ENCODE data around the gene GPATCH8.

The GPATCH8 gene

DNA sequence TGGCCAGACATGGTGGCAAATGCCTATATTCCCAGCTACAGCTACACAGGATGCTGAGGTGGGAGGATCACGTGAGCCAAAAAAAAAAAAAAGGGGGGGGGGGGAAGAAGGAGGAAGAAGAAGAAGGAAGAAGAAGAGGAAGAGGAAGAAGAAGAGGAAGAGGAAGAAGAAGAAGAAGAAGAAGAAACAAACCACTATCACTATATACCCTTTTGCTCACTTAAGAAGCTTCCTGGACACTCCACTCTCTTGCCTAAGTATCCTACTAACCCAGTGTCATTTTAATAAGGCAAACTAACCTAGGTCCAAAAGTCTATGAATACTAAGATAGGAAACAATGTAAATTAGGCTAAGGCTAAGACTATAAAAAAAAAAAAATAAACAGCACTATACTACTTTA is 54.8 kb downstream of the GPATCH8 start:
- TF ChIP-seq, protein P1, sequence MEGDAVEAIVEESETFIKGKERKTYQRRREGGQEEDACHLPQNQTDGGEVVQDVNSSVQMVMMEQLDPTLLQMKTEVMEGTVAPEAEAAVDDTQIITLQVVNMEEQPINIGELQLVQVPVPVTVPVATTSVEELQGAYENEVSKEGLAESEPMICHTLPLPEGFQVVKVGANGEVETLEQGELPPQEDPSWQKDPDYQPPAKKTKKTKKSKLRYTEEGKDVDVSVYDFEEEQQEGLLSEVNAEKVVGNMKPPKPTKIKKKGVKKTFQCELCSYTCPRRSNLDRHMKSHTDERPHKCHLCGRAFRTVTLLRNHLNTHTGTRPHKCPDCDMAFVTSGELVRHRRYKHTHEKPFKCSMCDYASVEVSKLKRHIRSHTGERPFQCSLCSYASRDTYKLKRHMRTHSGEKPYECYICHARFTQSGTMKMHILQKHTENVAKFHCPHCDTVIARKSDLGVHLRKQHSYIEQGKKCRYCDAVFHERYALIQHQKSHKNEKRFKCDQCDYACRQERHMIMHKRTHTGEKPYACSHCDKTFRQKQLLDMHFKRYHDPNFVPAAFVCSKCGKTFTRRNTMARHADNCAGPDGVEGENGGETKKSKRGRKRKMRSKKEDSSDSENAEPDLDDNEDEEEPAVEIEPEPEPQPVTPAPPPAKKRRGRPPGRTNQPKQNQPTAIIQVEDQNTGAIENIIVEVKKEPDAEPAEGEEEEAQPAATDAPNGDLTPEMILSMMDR (conservative IDR thresholded peaks at IDR 0.05; ENCODE audit: low read length) = no peak
- no peak for DNase-seq (ENCODE audit: low read depth)

DNA sequence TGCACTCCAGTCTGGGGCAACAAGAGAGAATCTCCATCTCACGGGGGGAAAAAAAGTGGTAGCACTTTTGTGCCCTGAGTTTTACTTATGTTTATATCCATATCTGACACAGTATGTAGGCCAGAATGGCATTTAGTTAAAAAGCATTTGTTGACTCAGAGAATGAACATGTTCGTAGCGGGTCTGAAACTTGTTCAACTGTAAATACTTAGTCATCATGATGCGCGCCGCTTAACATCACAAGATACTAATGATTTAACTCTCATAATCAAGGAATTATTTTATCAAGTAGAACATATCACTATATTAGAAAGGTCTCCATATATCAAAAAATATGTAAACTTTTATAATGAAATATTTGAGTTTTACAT is 58.5 kb downstream of the GPATCH8 start:
- TF ChIP-seq, protein P1 (conservative IDR thresholded peaks at IDR 0.05; ENCODE audit: low read length) = no peak
- H3K4me3 ChIP-seq (ENCODE audit: low read length) = no peak overlapping the region
- peak; percentile 3 for DNase-seq (ENCODE audit: low read depth)

More for the DNA sequence above, 54.8 kb downstream of the GPATCH8 start:
- no peak overlapping the region for H3K4me3 ChIP-seq (ENCODE audit: low read length)

DNA sequence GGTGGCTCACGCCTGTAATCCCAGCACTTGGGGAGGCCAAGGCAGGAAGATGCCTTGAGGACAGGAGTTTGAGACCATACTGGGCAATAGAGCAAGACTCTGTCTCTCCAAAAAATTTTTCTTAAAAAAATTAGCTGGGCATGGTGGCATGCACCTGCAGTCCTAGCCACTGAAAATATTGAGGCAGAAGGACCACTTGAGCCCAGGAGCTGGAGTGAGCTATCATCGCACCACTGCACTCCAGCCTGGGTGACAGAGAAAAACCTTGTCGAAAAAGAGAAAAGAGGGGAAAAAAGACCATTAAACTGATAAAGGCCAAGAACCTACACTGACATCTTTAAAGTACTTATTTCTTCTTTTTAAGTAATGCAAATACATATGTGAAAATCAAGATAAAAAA is 60.4 kb downstream of the GPATCH8 start:
- H3K4me3 ChIP-seq (ENCODE audit: low read length) = no peak overlapping the region
- TF ChIP-seq, protein P1 (conservative IDR thresholded peaks at IDR 0.05; ENCODE audit: low read length) = no peak
- no peak for DNase-seq (ENCODE audit: low read depth)

DNA sequence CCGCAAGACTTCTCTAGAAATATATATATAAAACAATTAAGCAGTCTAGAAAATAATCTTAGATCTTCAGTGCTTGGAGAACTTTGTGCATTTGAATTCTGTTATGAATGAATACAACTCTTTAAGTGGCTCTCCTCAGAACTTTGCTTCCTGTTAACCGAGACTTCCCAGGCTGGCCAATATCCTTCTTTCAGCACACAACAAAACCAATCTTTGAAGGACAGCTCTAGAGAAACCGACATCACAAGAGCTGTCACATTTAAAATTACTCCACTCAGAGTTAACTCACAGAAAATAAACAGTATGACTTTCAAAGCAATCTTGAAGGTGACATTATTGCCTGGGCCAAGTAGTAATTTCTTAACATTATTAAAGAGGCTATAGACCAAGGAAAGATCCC is 64.0 kb downstream of the GPATCH8 start:
- DNase-seq (ENCODE audit: low read depth) = no peak
- H3K4me3 ChIP-seq (ENCODE audit: low read length) = no peak overlapping the region
- TF ChIP-seq, protein P1 (conservative IDR thresholded peaks at IDR 0.05; ENCODE audit: low read length) = no peak

DNA sequence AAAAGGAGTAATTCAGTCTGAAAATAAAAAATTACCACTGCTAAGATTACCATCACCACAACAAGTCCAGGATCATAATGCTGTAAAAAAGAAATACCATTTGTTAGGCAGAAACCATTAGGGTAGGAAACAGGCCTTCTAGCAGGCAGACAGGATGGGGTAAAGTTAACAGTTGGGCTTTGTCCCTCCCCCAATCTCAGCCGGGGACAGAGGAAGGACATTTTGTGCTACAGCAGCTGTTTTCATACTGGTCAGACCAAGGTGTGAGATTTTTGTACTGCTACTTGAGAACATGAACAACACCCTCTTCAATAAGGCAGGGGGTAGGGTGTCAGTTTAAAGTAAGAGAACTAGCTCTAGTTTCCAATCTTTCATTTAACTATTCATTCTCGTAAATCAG is 64.6 kb downstream of the GPATCH8 start:
- DNase-seq (ENCODE audit: low read depth) = no peak
- TF ChIP-seq, protein P1 (conservative IDR thresholded peaks at IDR 0.05; ENCODE audit: low read length) = no peak
- no peak overlapping the region for H3K4me3 ChIP-seq (ENCODE audit: low read length)

DNA sequence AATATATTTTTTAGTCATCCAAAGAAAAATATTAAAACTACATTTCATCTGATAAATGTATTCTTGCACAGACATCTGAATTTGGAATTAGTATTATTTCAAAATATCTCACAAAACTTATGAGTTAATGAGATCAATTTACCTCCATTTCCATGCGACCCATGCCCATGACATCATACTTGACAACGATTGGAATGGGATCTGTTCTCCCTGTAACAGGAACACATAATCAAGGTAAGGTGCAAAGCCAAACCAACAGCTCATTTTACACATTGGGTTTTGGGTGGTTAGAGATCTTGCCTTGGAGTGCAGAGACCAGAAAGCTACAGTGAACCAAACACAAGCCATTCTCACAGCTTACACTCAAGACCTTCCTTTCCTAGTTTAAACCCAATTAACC is 66.9 kb downstream of the GPATCH8 start:
- DNase-seq (ENCODE audit: low read depth) = no peak
- TF ChIP-seq, protein P1 (conservative IDR thresholded peaks at IDR 0.05; ENCODE audit: low read length) = no peak
- no peak overlapping the region for H3K4me3 ChIP-seq (ENCODE audit: low read length)

DNA sequence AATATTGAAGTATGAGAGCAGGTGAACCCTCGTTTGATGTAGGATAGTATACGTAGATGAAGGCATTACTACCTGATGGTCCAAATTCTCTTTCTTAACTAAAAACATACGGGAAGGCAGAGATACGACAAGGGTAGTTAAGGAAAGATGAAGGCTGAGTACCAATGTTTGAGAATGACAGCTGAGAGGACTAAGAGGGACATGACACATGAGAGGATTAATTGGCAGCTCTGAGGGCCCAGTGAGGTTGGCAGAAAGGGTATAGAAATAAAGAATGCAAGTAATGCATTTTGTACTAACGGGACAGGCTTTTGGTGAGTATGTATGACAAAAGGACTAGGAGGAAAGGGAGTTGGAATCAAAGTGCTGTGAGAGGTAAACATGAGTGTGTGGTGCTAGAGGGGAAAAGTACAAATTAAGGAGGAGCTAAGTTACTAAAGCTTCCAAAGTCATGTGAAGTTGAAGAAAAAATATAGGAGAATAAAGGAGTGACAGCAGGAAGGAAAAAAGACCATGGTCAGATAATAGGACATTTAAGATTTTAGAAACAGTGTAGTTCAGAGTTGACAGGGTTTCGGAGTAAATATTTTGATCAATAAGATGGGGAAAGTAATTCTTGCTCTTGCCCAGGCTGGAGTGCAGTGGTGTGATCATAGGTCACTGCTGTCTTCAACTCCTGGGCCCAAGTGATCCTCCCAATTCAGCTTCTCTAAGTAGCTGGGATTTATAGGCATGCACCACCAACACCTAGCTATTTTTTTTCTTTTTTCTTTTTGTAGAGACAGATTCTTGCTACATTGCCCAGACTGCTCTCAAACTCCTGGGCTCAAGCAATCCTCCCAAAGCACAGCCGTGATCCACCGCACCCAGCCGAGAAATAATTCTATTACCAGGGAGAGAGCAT is 70.7 kb downstream of the GPATCH8 start:
- no peak overlapping the region for H3K4me3 ChIP-seq (ENCODE audit: low read length)
- DNase-seq (ENCODE audit: low read depth) = no peak
- TF ChIP-seq, protein P1 (conservative IDR thresholded peaks at IDR 0.05; ENCODE audit: low read length) = no peak
